Endothelial cell (in vitro differentiated cells): ENCODE results near the gene NDUFS1. TPM values are rescaled to one million over a fixed set of nuclear protein-coding genes. Genes with fewer than 3 reads are reported as not detected.
"Not testable (repeated sequence)": the region's sequence is repeated elsewhere in the genome, so short reads cannot be mapped to it uniquely, and the experiment has no call there.

Experiments used
- DNase-seq: peaks from one replicate; pipeline ENCODE4 v3.0.0; 2021; ENCODE audit warnings: low spot score
- H3K27ac Mint-ChIP-seq: one replicate; pipeline ENCODE4 v1.8.0; 2021; ENCODE audit warnings: mixed read lengths, inconsistent platforms; ENCODE audit not compliant: unreplicated experiment
- H3K27me3 Mint-ChIP-seq: one replicate; pipeline ENCODE4 v1.8.0; 2021; ENCODE audit warnings: mild to moderate bottlenecking, moderate library complexity, mixed read lengths, inconsistent platforms; ENCODE audit not compliant: unreplicated experiment
- H3K36me3 Mint-ChIP-seq: one replicate; pipeline ENCODE4 v1.8.0; 2021; ENCODE audit warnings: mild to moderate bottlenecking, low read depth, mixed read lengths, inconsistent platforms; ENCODE audit not compliant: unreplicated experiment
- H3K4me1 Mint-ChIP-seq: one replicate; pipeline ENCODE4 v1.8.0; 2021; ENCODE audit warnings: mild to moderate bottlenecking, mixed read lengths, inconsistent platforms; ENCODE audit not compliant: unreplicated experiment
- H3K4me3 Mint-ChIP-seq: one replicate; pipeline ENCODE4 v1.8.0; 2021; ENCODE audit warnings: mild to moderate bottlenecking, mixed read lengths, inconsistent platforms; ENCODE audit not compliant: unreplicated experiment
- H3K9me3 Mint-ChIP-seq: one replicate; pipeline ENCODE4 v1.8.0; 2021; ENCODE audit warnings: mixed read lengths, inconsistent platforms; ENCODE audit not compliant: unreplicated experiment
- total RNA-seq: library from RNA; stranded (reverse); fragmentation: NEBNext Ultra II Directional; extraction: Animal tissue kit (Norgen Biotek cat#: 25700); gene quantifications from one replicate; pipeline ENCODE4 v1.2.1, GENCODE V29; 2021; ENCODE audit not compliant: unreplicated experiment
- TF ChIP-seq, protein P1 (sequence below): fragments of 200-600 bp; sonication (generic); IDR thresholded peaks from one replicate; pipeline ENCODE4 v1.5.0; 2021; ENCODE audit warnings: antibody characterized with exemption; ENCODE audit not compliant: unreplicated experiment

Gene NDUFS1
- total RNA-seq, 1 donor from 2014 or later = 67.9 TPM

DNA sequence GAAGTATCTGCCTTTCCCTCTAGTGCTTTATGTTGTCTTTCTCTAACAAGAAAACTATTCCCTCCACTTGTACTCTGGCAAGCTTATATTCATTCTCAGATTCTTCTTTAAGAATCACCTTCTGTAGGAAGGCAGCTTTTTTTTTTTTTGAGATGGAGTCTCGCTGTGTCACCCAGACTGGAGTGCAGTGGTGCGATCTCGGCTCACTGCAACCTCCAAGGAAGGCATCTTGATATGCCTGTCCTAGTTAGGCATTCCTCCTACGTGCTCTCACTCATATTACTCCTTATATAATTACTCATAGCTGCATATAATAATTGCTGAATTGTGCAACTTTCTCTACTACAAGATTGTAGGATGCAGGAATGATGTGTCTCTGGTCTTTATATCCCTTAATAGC is 15.8 kb downstream of the NDUFS1 start:
- Mint-ChIP-seq H3K27ac (no peak overlapping the region), H3K4me1 (no peaks in the 10 kb centered on the region), H3K36me3 (peaks cover 17% of the 10 kb centered on the region), H3K9me3 (no peaks in the 10 kb centered on the region), H3K27me3 (no peaks in the 10 kb centered on the region), H3K4me3 (no peak overlapping the region)
- TF ChIP-seq, protein P1, sequence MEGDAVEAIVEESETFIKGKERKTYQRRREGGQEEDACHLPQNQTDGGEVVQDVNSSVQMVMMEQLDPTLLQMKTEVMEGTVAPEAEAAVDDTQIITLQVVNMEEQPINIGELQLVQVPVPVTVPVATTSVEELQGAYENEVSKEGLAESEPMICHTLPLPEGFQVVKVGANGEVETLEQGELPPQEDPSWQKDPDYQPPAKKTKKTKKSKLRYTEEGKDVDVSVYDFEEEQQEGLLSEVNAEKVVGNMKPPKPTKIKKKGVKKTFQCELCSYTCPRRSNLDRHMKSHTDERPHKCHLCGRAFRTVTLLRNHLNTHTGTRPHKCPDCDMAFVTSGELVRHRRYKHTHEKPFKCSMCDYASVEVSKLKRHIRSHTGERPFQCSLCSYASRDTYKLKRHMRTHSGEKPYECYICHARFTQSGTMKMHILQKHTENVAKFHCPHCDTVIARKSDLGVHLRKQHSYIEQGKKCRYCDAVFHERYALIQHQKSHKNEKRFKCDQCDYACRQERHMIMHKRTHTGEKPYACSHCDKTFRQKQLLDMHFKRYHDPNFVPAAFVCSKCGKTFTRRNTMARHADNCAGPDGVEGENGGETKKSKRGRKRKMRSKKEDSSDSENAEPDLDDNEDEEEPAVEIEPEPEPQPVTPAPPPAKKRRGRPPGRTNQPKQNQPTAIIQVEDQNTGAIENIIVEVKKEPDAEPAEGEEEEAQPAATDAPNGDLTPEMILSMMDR = no peak
- no peak for DNase-seq

DNA sequence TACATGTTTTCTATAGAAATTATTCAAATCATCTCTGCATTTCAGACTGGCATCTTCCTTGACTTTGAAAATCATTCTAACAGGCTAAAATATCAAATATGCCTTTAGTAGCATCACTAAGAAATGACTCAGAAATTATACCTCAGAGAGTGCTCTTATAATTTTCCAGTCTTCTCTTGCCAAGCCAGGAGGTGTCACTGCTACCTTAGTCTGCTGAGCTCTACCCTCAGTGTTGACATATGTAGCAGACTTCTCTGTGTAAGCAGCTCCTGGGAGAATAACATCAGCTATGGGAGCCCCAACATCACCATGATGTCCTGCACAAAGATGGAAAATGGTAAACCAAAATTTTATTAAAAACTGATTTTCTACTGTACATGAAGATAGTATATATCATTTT is 31.6 kb downstream of the NDUFS1 start:
- H3K36me3 Mint-ChIP-seq = peaks cover 8% of the 10 kb centered on the region
- H3K27ac Mint-ChIP-seq = no peak overlapping the region
- no peaks in the 10 kb centered on the region for H3K4me1 Mint-ChIP-seq
- H3K27me3 Mint-ChIP-seq = no peaks in the 10 kb centered on the region
- H3K9me3 Mint-ChIP-seq = no peaks in the 10 kb centered on the region
- H3K4me3 Mint-ChIP-seq = no peak overlapping the region
- TF ChIP-seq, protein P1 = no peak
- no peak for DNase-seq

DNA sequence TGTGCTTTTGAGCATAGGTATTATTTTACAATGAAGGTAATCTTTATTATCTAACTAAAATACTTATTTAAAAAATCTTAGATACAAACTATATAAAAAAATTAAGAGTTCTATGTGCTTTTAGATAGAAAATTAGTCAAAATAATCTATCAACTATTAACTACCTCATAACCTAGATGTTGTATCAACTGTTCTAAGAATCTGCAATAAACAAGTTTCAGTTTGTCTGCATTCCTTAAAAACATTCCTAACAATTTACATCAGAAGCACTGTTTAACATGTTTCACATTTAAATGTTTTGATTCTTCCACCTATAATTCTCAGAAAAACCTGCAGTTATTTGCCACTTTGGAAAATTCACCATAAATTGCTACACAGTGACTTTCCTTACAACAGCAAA is 33.3 kb downstream of the NDUFS1 start:
- no peaks in the 10 kb centered on the region for H3K4me1 Mint-ChIP-seq
- no peaks in the 10 kb centered on the region for H3K9me3 Mint-ChIP-seq
- DNase-seq = no peak
- no peaks in the 10 kb centered on the region for H3K27me3 Mint-ChIP-seq
- H3K36me3 Mint-ChIP-seq = peaks cover 18% of the 10 kb centered on the region
- TF ChIP-seq, protein P1 = no peak
- H3K4me3 Mint-ChIP-seq = no peak overlapping the region
- H3K27ac Mint-ChIP-seq = no peak overlapping the region

DNA sequence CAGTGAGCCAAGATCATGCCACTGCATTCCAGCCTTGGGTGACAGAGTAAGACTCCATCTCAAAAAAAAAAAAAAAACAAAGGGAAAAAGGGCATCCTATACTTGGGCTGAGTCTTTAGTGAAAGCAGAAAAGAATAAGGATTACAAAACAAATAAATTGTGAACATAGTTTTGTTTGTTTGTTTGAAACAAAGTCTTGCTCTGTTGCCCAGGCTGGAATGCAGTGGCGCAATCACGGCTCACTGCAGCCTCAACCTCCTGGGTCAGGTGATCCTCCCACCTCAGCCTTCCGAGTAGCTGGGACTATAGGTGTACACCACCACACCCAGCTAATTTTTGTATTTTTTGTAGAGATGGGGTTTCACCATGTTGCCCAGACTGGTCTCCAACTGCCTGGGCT is 36.7 kb downstream of the NDUFS1 start:
- not testable (repeated sequence) for H3K27me3 Mint-ChIP-seq, H3K9me3 Mint-ChIP-seq, H3K27ac Mint-ChIP-seq, DNase-seq, H3K4me3 Mint-ChIP-seq, H3K4me1 Mint-ChIP-seq
- H3K36me3 Mint-ChIP-seq = peaks cover 18% of the 10 kb centered on the region

DNA sequence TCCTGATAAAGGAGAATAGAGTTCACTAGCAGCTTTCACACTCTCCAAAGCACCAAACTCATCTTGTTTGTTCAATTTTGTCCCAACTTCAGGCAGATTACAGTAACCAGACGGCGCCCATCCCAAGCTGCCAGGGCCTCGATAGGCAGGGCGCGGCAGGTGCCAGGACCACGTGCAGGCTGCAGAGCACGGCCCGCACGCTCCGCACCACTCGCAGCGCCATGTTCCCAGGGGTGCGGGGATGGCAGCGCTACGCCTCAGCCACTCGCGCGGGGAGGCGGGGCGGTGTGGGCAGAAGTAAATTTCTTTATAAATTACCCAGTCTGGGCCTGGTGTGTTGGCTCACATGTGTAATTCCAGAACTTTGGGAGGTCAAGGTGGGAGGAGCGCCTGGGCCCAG is 43.0 kb downstream of the NDUFS1 start:
- TF ChIP-seq, protein P1 = no peak
- H3K27ac Mint-ChIP-seq = no peak overlapping the region
- DNase-seq = no peak

More for the DNA sequence above, 43.0 kb downstream of the NDUFS1 start:
- Mint-ChIP-seq H3K4me3 (no peak overlapping the region), H3K27me3 (peaks cover 3% of the 10 kb centered on the region), H3K36me3 (peaks cover 19% of the 10 kb centered on the region), H3K4me1 (no peaks in the 10 kb centered on the region), H3K9me3 (no peaks in the 10 kb centered on the region)
